ENCODE data around the gene FBXO30.
A peak's percentile ranks its signal among the peaks of the same experiment; 100 is the strongest.

Gene FBXO30

GRCh38 chr6:145814501-145815308 is at the start of gene FBXO30:
Gene FBXO30 (minus strand): TSS chr6:145814795. CDS start chr6:145806405, 8,390 bp downstream.
- peak; percentile 58 for DNase-seq (ENCODE audit: low read depth, low spot score)

DNA sequence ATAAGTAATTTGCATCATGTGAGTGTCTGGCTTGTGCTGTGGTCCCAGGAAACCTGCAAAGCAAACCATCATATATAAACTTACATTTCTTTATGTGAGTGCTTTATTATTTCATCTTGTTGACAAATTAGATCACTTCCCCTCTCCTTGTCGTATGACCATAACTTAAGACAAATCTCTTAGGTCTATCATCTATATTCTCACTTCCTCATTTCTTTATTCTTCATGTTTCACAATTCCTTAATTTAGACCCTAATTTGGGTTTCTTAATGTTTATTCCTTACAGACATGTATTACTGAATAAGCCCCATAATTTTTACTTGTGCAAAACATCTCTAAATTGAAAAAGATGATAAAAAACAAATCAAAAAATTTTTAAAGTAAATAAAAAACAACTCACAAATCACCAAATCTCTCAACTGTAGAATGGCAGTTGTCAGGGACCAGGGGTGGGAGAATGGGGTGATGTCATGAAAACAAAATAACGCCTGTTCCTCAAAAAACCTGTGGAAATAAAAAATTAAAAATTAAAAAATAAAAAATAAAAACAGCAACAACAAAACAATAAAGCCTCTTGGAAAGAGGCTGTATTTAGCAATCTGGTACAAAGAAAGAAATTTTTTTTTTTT is 49.5 kb upstream of the FBXO30 start:
- DNase-seq (ENCODE audit: low read depth, low spot score): no peak

DNA sequence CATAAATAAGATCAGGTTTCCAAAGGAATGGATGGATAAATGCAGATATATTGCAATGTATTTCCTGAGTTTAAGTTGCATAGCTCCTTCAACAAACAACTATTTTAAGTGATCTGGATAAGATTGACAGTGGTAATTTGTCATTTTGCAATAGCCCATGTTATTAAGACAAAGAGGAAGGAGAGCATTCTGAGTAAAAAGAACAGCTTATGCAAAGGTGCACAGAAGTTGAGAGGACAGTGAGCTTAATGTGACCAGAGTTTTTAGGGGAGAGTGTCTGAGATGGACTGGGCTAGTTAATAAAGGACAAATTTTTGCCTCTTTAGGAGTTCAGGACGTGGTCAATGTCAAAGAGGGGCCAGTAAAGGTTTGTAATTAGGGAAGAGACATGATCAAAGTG is 48.8 kb upstream of the FBXO30 start:
- DNase-seq (ENCODE audit: low read depth, low spot score): no peak

- DNase-seq (ENCODE audit: low read depth, low spot score): no peak
Observed at GRCh38 chr6:145860562-145860961, 46.0 kb upstream of the FBXO30 start.

DNA sequence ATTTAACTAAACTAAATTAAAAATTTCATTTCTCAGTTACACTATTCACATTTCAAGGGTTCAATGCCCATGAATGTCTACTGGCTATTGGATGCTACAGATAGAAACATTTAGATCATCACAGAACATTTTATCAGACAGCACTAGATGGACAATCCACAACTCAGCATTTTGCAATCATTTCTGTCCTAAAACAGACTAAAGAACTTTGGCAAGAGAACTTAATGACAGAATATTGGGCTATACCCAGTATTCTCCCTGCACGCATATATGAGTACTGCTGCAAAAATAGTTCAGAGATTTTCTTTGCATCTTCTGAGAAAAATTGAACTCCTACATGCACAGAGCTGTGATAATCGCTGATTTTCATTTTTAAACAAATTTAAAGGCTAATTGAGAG is 36.1 kb upstream of the FBXO30 start:
- no peak for DNase-seq (ENCODE audit: low read depth, low spot score)

GRCh38 chr6:145848541-145848940 is 33.9 kb upstream of the FBXO30 start:
- DNase-seq (ENCODE audit: low read depth, low spot score): no peak

DNA sequence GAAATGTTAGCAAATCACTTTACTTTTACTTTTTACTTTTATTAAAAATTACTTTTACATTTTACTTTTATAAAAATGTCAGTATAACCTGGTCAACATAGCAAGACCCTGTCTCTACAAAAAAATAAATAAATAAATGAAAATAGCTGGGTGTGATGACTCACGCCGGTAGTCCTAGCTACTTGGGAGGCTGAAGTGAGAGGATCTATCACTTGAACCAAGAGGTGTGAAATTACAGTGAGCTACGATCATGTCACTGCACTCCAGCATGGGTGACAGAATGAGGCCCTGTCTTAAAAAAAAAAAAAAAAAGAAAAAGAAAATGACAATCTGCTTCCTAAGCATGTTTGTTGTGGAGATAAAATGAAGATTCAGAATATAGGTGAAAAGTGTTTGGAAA is 31.0 kb upstream of the FBXO30 start:
- no peak for DNase-seq (ENCODE audit: low read depth, low spot score)

- no peak for DNase-seq (ENCODE audit: low read depth, low spot score)
Observed at GRCh38 chr6:145844933-145845540, 30.4 kb upstream of the FBXO30 start.

DNA sequence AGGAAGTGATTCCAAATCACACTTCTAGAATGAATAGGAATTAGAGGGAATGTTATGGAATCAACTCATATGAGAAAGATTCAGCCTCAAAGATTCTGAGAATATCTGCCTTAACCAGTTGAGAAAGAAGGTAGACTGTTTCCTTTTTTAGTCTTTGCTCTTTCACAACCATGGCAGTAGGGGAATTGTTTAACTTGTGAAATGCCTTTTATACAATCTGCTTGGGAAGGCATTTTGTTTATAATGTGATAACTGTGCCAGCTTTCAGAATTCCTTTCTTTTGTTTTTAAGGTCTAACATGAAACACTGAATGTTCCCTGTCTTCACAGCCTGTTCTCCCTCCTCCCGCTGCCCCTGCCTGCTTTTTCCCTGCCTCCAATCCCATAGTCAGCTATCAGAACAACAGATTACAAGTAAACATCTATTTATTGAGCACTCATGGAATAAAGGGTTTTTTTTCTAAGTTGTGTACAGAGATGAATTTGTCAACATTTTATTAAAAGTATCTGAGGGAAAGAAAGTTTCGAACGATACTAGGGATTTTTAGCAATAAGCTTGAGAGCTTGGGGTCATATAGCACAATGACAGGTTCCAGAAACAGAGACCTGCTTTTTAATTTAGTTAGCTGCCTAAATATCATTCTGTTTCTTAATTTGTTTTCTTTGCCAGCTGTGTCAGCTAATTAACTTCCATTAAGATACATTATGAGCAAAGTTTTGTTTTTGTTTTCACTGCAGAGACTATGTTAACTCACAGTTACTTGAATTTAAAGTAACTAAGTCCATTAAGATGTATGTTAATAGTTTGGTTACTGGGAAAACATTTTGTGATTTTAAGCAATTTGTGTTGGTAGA is 28.3 kb upstream of the FBXO30 start:
- no peak for DNase-seq (ENCODE audit: low read depth, low spot score)

DNA sequence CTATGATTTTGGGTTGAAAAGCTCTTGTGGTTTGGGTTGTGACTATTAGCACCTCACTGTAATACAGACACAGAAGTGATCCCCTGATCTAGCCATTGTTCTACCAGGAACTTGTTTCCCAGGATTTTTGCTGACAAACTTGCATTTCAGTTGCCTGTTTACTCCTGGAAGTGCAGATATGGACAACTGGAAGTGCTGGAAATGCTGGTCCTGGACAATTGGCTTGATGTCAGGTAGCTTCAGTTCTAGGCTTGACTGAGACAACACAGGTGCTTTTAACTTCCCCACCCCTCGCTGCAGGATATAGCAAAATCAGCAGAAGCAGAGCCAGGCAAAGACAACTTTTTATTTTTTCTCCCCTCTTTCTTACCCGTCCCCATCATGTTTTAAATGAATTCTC is 27.1 kb upstream of the FBXO30 start:
- DNase-seq (ENCODE audit: low read depth, low spot score): no peak

DNA sequence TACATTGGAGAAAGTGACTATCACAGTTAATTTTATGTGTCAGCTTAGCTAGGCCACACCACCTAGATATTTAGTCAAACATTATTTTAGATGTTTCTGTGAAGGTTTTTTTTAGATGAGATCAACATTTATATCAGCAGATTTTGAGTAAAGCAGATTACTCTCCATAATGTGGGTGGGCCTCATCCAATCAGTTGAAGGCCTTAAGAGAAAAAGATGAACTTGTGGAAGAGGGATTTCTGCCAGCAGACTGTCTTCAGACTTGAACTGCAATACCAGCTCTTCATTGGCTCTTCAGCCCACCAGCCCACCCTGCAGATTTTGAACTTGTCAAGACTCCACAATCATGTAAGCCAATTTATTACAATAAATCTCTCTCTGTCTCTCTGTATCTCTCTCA is 25.1 kb upstream of the FBXO30 start:
- no peak for DNase-seq (ENCODE audit: low read depth, low spot score)

DNA sequence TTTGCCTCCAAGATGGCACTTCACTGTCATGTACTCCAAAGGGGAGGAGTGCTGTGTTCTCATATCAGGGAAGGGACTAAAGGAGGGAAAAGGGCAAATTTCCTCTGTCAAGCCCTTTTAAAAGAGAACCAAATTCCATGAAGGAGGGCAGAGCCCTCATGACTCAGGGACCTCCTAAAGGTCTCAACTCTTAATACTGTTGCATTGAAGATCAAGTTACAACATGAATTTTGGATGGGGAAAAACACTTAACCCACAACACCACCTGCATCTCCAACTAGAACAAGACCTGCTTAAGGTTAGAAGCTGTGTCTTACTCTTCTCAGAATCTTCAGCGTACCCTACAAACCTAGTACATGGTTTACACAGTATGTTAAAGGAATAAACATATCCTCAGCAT is 23.7 kb upstream of the FBXO30 start:
- no peak for DNase-seq (ENCODE audit: low read depth, low spot score)

DNA sequence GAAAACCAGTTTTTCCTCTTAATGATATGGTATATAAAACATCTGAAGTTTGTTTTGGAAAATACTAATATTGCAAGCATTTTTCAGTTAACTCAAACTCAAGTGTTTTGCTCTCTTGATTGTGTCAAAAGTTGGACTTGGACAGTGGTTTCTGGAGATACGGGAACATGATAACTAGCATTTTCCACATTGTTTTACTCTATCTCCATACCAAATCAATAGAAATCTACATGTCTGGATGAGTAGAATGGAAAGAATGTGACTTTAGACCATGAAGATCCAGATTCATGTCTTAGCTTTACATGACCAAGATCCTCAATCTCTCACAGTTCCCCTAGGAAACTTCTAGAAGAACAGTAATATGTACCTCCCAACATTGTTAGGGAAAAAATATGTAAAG is 22.2 kb upstream of the FBXO30 start:
- DNase-seq (ENCODE audit: low read depth, low spot score): no peak

- peak; percentile 16 for DNase-seq (ENCODE audit: low read depth, low spot score)
Observed at GRCh38 chr6:145836170-145836569, 21.6 kb upstream of the FBXO30 start.

DNA sequence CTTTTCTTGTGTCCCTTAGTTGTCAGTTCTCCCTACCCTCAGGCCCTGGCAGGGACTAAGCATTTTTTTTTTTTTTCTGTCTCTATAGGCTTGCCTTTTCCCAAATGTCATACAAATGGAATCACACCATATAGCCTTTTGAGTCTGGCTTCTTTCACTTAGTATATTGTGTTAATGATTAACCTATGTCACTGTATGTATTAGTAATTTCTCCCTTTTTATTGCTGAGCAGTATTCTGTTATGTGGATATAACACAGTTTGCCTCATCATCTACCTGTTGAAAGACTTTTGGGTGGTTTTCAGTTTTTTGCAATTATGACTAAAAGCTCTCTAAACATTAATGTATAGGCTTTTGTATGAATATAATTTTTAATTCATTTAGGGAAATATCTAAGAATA is 16.0 kb upstream of the FBXO30 start:
- DNase-seq (ENCODE audit: low read depth, low spot score): no peak

DNA sequence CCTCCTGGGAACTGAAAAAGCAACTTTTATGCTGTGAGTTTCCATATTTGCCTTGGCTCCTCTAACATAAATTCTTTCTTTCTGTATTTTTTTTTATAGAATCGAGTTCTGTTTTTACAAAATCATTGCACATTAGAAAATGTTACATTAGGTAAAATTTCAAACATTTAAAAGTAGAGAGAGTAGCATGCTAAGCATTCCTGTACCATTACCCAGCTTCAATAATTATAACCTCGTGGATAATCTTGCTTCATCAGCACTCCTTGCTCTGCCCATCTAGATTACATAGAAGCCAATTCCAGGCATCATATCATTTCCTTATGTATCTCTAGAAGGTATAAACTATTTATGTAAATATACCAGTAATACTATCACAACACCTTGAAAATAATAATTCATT is 15.4 kb upstream of the FBXO30 start:
- DNase-seq (ENCODE audit: low read depth, low spot score): no peak

DNA sequence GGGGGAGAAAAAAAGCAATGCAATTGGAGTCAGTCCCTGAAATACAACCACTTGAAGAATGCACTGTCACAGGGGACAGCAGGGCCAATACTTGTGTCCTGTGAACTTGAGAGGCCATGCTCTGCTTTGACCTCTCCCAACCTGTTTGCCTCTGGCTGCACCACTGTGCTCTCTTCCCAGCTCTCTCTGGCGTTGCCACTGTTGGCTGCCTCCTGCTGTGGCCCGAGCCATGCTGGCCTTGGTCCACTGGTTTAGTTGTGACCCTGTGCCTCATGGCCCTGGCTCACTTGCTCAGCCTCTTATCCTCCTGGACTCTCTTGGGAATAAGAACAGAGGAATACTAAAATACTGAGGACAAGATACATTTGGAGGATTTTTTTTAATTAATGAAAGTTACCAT is 14.5 kb upstream of the FBXO30 start:
- DNase-seq (ENCODE audit: low read depth, low spot score): no peak

DNA sequence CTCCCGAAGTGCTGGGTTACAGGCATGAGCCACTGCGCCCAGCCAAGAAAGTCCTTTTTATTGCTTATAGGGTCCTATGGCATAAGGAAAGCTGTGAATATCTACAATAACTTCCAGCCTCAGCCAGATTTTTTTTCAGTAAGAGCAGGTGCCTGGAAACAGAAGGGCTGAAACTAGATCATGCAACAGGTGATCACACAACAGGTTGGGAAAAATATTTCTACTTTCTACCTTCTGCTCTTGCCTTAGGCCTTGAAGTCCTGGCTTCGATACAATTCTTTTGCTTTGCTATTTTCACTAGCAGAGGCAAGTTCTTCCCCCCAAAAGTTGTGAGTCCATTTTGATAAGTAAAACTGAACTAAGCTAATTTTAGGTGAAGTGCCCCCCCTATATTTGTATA is 9.7 kb upstream of the FBXO30 start:
- no peak for DNase-seq (ENCODE audit: low read depth, low spot score)

DNA sequence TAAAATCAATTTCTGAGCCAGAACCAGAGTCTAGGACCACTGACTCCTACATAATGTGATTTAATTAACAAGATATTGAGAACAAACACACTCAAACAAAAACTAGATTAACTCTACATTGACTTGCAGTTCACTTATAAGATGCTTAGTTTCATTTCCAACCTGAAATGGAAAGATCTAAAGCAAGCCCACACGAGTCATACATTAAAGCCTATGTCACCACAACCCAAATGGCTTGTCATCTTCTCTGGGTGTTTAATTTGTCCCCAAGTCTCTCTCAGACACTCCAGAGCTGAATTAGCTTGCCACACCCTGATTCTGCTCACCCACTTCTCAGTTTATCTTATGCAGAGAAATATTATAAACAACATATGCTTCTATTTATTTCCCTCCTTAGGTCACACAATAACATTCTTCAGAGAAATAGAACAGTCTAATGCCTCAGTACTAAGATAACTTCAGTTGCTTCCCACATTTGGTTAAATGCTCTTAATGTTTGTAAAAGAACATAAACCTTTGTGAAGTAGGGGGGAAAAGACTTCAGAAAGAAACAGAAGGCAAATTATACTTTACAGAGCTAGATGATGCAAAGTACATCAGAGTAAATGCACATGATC is 8.8 kb upstream of the FBXO30 start:
- DNase-seq (ENCODE audit: low read depth, low spot score): no peak

- no peak for DNase-seq (ENCODE audit: low read depth, low spot score)
Observed at GRCh38 chr6:145822456-145822855, 7.9 kb upstream of the FBXO30 start.

GRCh38 chr6:145819994-145820393 is 5.4 kb upstream of the FBXO30 start:
- no peak for DNase-seq (ENCODE audit: low read depth, low spot score)

DNA sequence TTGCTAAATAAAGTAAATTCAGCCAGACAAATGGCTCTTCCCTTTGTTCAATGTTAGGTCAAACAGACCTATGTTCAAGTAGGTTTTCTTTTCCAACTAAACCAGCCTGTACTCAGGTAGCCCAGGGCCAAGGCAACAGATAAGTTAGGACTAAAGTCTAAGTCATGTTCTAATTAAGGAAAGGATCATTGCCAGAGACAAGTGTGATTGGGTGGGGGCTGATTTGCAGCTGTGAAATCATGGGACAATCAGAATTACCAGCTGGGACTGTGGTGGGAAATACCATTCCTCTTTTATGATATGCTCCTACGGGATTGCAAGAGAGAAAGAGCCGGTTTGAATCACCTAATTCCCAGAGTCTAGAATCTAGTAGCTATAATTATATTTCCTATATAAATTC is 4.2 kb upstream of the FBXO30 start:
- no peak for DNase-seq (ENCODE audit: low read depth, low spot score)
